T47D (cell line): Measurements from ENCODE around the gene S100A5.
A peak's percentile ranks its signal among the peaks of the same experiment; 100 is the strongest.

ENCODE experiments used
- DNase-seq, 2 experiments: peaks; one replicate each; pipeline versions ENCODE4 v3.0.0 to v3.0.0-alpha.2; 2011 to 2012; ENCODE audit warnings: low read depth in 1 of 2, low spot score in 1 of 2
- JUND ChIP-seq: IDR thresholded peaks from 2 replicates; pipeline ENCODE4 v1.6.1; 2012; ENCODE audit warnings: low read depth
- in situ Hi-C: cut with HindIII; loops from 2 replicates; pipeline ENCODE4 v1.10.0; 2016; ENCODE audit warnings: low sequenced_read_pairs, low pct_unique_long_range_greater_than_20kb

Gene S100A5

DNA sequence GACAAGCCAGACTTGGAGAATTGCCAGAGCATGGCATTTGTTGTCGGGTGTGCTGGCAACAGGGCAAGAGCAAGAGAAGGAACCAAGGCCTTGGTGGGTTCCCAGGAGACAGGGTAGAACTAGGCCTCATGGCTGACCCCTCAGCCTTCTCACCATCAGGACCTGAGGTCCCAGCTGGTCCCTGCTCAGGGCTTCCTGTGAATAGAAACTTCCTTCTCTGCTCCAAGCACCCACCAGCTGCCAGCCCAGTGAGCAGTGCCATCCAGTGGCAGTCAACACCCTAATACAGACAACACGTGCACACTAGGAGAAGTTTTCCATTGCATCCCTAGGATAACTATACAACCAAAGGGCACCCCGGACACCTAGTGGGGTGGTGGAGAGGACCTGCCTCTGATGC lies 27.7 kb downstream of the S100A5 start:
- no peak for TF ChIP-seq JUND
- in situ Hi-C loops, result no loop called here
- DNase-seq, result peak in 1 of 2 experiments; percentile 69

DNA sequence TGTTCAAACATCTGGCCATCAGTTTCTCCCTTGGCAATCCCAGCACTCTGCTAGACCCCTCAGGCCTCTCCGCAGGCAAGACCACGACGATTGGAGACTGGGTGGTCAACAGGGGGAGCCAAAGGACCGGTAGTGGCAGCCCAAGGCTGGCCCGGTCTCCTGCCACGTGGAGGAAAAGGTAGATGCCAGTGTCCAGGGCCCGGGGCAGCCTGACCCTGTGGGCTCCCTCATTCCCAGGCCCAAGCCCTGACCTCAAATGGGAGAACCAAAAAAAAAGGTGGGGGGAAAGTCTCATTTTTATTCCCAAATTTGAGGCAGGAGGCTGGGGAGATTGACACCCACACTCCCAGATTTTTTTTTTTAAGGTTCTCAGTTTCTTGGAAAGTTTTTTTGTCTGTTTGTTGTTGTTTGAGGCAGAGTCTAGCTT lies 29.7 kb downstream of the S100A5 start:
- DNase-seq, result peak; percentile 74 to 88
- in situ Hi-C loops, result no loop called here
- TF ChIP-seq JUND, result no peak

- TF ChIP-seq JUND, result no peak
- DNase-seq, result peak in 1 of 2 experiments; percentile 45
- in situ Hi-C loops, result no loop called here
These were observed 30.9 kb downstream of the S100A5 start for GRCh38 chr1:153509729-153510354.

DNA sequence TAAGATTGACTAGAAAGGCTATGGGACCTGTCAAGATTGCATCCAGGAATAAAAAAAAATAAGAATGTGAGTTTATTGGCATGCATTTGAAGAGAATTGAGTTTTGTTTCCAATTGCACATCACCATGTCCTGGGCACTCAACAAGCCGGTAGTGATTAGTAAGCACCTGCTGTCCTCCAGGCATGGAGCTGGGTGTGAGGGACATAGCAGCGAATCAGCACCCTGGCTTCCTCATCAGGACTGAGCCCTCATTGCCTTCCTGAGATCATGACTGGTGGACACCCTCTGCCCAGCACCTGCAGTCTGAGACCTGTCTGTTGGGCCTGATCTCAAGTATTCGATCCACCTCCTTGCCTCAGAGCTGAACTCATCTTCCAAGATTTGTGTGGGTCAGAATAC lies 31.7 kb downstream of the S100A5 start:
- no peak for DNase-seq
- TF ChIP-seq JUND, result no peak
- in situ Hi-C loops, result no loop called here

DNA sequence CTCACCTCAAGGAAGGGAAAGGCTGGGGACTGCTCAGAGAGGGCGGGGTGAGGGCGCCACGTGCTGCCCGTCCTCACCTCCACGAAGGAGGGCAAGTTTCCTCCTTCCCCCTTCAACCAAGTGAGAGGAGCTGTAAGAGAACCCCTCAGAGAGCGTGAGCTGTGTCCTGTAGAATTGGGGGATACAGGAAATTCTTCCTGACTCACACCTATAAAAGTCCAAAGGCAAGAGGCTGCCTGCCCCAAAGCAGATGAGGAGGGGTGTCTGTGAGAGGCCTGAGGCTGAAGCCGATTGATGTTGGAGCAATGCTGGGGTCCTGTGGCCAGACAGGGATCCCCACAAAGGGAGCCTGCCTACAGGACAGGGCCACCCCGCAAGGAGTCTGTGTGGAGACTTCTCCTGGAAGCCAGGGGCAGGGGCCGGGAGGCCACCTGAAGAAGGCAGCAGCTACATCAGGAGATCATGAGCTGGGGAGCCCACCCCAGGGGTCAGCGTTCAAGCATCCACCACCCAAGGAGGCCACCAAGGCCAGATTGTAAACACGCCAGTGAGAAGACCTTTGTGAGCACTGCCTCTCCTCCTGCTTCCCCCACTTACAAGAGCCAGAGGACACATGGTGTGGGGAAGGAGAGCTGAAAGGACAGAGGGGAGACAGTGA lies 32.7 kb downstream of the S100A5 start:
- TF ChIP-seq JUND, result no peak
- no peak for DNase-seq
- in situ Hi-C loops, result no loop called here

- TF ChIP-seq JUND, result no peak
- no peak for DNase-seq
- in situ Hi-C loops, result no loop called here
These were observed 33.8 kb downstream of the S100A5 start for GRCh38 chr1:153506831-153507413.

DNA sequence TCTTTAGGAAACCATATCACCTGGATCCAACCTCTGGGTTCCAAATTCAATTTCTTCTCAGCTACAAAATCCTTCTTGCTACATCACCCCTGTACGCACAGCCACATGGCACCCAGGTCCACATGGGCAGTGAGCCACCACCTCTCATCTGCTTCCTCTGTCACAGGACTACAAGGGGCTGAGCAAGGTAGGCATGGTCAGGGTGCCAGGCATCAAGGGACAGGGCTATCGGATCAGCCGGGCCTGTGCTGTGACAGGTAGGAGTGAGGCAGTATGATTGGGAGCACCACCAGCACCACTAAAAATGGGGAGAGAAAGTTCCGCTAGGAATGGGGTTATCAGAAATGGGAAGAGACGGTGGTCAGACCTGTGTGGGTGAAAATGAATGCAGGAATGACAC lies 34.3 kb downstream of the S100A5 start:
- TF ChIP-seq JUND, result no peak
- no peak for DNase-seq
- in situ Hi-C loops, result no loop called here

DNA sequence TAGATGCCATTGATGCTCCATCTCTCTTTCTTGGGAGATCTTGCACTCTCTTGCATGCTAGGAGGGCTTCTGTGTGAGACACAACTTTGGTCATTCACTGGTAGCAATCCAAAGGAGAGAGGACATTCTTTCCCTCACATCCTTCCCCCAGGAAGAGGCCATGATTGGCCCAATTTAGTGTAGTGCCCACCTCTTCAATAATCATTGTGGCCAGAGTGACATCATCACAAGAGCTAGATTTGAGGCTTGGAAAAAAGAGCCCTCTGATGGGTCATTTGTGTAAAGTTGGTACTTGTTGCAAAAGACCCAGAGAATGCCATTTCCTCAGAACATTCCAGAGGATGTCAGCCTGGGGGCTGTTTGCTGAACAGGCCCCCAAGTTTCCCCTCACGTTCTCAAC lies 35.2 kb downstream of the S100A5 start:
- no peak for TF ChIP-seq JUND
- DNase-seq, result no peak
- in situ Hi-C loops, result no loop called here

DNA sequence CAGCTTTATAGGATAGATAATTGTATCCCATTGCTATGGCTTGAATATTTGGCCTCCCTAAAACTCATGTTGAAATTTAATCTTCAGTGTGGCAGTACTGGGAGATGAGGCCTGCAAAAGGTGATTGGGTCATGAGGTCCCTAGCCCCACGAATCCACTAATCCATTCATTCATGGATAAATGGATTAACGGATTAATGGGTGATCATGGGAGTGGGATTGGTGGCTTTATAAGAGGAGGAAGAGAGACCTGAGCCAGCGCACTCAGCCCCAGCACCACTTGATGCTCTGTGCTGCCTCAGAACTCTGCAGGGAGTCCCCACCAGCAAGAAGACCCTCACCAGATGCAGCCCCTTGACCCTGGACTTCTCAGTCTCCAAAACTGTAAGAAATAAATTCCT lies 37.0 kb downstream of the S100A5 start:
- no peak for TF ChIP-seq JUND
- in situ Hi-C loops, result no loop called here
- DNase-seq, result no peak

- in situ Hi-C loops, result no loop called here
- DNase-seq, result no peak
- TF ChIP-seq JUND, result no peak
These were observed 42.0 kb downstream of the S100A5 start for GRCh38 chr1:153498746-153499145.

DNA sequence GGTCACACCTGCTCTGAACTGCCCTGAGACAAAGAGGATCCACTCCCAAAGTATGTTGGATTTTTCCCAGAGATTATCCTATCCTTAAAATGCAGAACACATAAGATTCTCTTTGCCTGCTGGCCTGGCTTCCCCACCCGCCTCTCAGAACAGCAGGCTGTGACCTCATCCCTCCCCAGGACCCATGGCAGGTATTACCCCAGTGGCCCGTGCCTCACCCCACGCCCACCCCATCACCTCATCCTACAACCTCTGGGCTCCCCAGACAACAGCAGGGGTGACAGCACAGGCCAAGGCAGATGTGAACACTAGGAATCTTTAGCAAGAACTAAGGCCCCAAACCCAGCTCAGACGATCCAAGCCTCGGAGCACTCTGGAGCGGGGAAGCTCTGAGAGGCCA lies 45.2 kb downstream of the S100A5 start:
- no peak for DNase-seq
- no peak for TF ChIP-seq JUND
- in situ Hi-C loops, result no loop called here

GRCh38 chr1:153494976-153495535 lies 45.7 kb downstream of the S100A5 start:
- in situ Hi-C loops, result no loop called here
- DNase-seq, result peak; percentile 41 to 71
- TF ChIP-seq JUND, result no peak

GRCh38 chr1:153493343-153493960 lies 47.3 kb downstream of the S100A5 start:
- no peak for TF ChIP-seq JUND
- no peak for DNase-seq
- in situ Hi-C loops, result no loop called here
